Suprapubic skin (tissue), 4 donors: ENCODE measurements around the gene GAS6. TPM values are rescaled to one million over a fixed set of nuclear protein-coding genes. Genes with fewer than 3 reads are reported as not detected.
"Not testable (repeated sequence)": the region's sequence is repeated elsewhere in the genome, so short reads cannot be mapped to it uniquely, and the experiment has no call there.

Experiments used
- DNase-seq, 2 donors: peaks; one replicate each; pipeline ENCODE4 v3.0.0-alpha.2; 2019; ENCODE audit warnings: low spot score in 2 of 2
- H3K27ac ChIP-seq: fragments of 200-600 bp; sonication (generic); one replicate; pipeline ENCODE4 v1.5.1; 2019
- H3K27me3 ChIP-seq: fragments of 200-600 bp; sonication (generic); one replicate; pipeline ENCODE4 v1.5.1; 2019
- H3K36me3 ChIP-seq: fragments of 200-600 bp; sonication (generic); one replicate; pipeline ENCODE4 v1.5.1; 2019
- H3K4me1 ChIP-seq: fragments of 200-600 bp; sonication (generic); one replicate; pipeline ENCODE4 v1.5.1; 2019
- H3K4me3 ChIP-seq: fragments of 200-600 bp; sonication (generic); one replicate; pipeline ENCODE4 v1.5.1; 2019; ENCODE audit warnings: mild to moderate bottlenecking
- H3K9me3 ChIP-seq: fragments of 200-600 bp; sonication (generic); one replicate; pipeline ENCODE4 v1.5.1; 2019
- CTCF ChIP-seq, 2 donors: fragments of 200-600 bp in 1 of 2; fragments of 450-650 bp in 1 of 2; sonication (generic) in 1 of 2; IDR thresholded peaks; one replicate each; pipeline ENCODE4 v1.5.1; 2016 to 2019; ENCODE audit warnings: antibody characterized with exemption in 2 of 2, mild to moderate bottlenecking in 1 of 2, moderate library complexity in 1 of 2
- EP300 ChIP-seq: sonication (generic); formaldehyde crosslinking; IDR thresholded peaks from one replicate; pipeline ENCODE4 v1.6.1; 2017; ENCODE audit warnings: antibody characterized with exemption
- POLR2A ChIP-seq, 2 donors: fragments of 450-650 bp; IDR thresholded peaks; one replicate each; pipeline ENCODE4 v1.6.1; 2017; ENCODE audit warnings: antibody characterized with exemption in 2 of 2, mild to moderate bottlenecking in 2 of 2, moderate library complexity in 2 of 2
- POLR2AphosphoS5 ChIP-seq, 3 donors: sonication (generic); formaldehyde crosslinking; IDR thresholded peaks; one replicate each; pipeline ENCODE4 v1.6.1; 2017; ENCODE audit warnings: antibody characterized with exemption in 3 of 3
- WGBS: methylation state at CpG from one replicate; pipeline ENCODE4 v1.1.5; 2018; 5-methylcytosine and 5-hydroxymethylcytosine counted together
- total RNA-seq, 4 donors: library from RNA; depleted of rRNA; stranded (reverse); fragments of >200 nt; gene quantifications; one replicate each; pipeline ENCODE4 v1.1.0, GENCODE V29; 2016

The GAS6 gene
- total RNA-seq, 4 donors from 2014 or later = 175 to 286 (median 224) TPM

- Histone ChIP-seq H3K27me3 (no peaks in the 10 kb centered on the region), H3K9me3 (no peaks in the 10 kb centered on the region), H3K4me1 (peaks cover 9% of the 10 kb centered on the region), H3K36me3 (no peaks in the 10 kb centered on the region), H3K4me3 (no peak overlapping the region), H3K27ac (no peak overlapping the region)
- WGBS = 65% methylated on average over 10 of the region's 11 CpGs
- TF ChIP-seq CTCF (IDR thresholded peaks at IDR 0.05) (no peak), POLR2AphosphoS5 (IDR thresholded peaks at IDR 0.05) (no peak), POLR2A (IDR thresholded peaks at IDR 0.05) (no peak), EP300 (no peak)
- DNase-seq = no peak
These were observed 12.0 kb upstream of the GAS6 start for GRCh38 chr13:113875837-113876281.

- H3K27me3 ChIP-seq = no peaks in the 10 kb centered on the region
- TF ChIP-seq POLR2AphosphoS5 (IDR thresholded peaks at IDR 0.05) = no peak
- TF ChIP-seq POLR2A (IDR thresholded peaks at IDR 0.05) = no peak
- TF ChIP-seq EP300 = no peak
- no peak for TF ChIP-seq CTCF (IDR thresholded peaks at IDR 0.05)
- H3K27ac ChIP-seq = no peak overlapping the region
- H3K4me3 ChIP-seq = no peak overlapping the region
- H3K9me3 ChIP-seq = no peaks in the 10 kb centered on the region
- H3K4me1 ChIP-seq = peaks cover 6% of the 10 kb centered on the region
- H3K36me3 ChIP-seq = no peaks in the 10 kb centered on the region
- 89% methylated on average over 8 of the region's 8 CpGs for WGBS
- DNase-seq = no peak
These were observed 11.5 kb upstream of the GAS6 start for GRCh38 chr13:113875429-113875815.

GRCh38 chr13:113874579-113875428, 10.9 kb upstream of the GAS6 start:
- Histone ChIP-seq H3K4me1 (peaks cover 5% of the 10 kb centered on the region), H3K27me3 (no peaks in the 10 kb centered on the region), H3K4me3 (no peak overlapping the region), H3K36me3 (no peaks in the 10 kb centered on the region), H3K9me3 (no peaks in the 10 kb centered on the region), H3K27ac (no peak overlapping the region)
- no peak for DNase-seq
- TF ChIP-seq POLR2A (IDR thresholded peaks at IDR 0.05) (no peak), POLR2AphosphoS5 (IDR thresholded peaks at IDR 0.05) (no peak), EP300 (no peak), CTCF (IDR thresholded peaks at IDR 0.05) (no peak)
- WGBS = 89% methylated on average over 17 of the region's 26 CpGs

GRCh38 chr13:113874177-113874576, 10.3 kb upstream of the GAS6 start:
- H3K4me1 ChIP-seq = no peaks in the 10 kb centered on the region
- no peak overlapping the region for H3K4me3 ChIP-seq
- H3K36me3 ChIP-seq = no peaks in the 10 kb centered on the region
- DNase-seq = no peak
- no peaks in the 10 kb centered on the region for H3K27me3 ChIP-seq
- WGBS = 91% methylated on average over 6 of the region's 10 CpGs
- no peak overlapping the region for H3K27ac ChIP-seq
- TF ChIP-seq CTCF (IDR thresholded peaks at IDR 0.05) (no peak), POLR2AphosphoS5 (IDR thresholded peaks at IDR 0.05) (no peak), EP300 (no peak), POLR2A (IDR thresholded peaks at IDR 0.05) (no peak)
- no peaks in the 10 kb centered on the region for H3K9me3 ChIP-seq

GRCh38 chr13:113869263-113869662, 5.4 kb upstream of the GAS6 start:
- Histone ChIP-seq H3K4me1 (no peaks in the 10 kb centered on the region), H3K27ac (no peak overlapping the region), H3K27me3 (no peaks in the 10 kb centered on the region), H3K36me3 (no peaks in the 10 kb centered on the region), H3K9me3 (no peaks in the 10 kb centered on the region), H3K4me3 (no peak overlapping the region)
- no peak for TF ChIP-seq EP300
- TF ChIP-seq POLR2A (IDR thresholded peaks at IDR 0.05) = no peak
- no peak for TF ChIP-seq CTCF (IDR thresholded peaks at IDR 0.05)
- TF ChIP-seq POLR2AphosphoS5 (IDR thresholded peaks at IDR 0.05) = no peak
- DNase-seq = no peak
- 97% methylated on average over 4 of the region's 4 CpGs for WGBS

GRCh38 chr13:113867913-113868312, 4.0 kb upstream of the GAS6 start:
- not testable (repeated sequence) for H3K4me3 ChIP-seq, H3K4me1 ChIP-seq, H3K27ac ChIP-seq, DNase-seq, H3K36me3 ChIP-seq, H3K9me3 ChIP-seq, H3K27me3 ChIP-seq
- 91% methylated on average over 5 of the region's 5 CpGs for WGBS
